ACC112 (cell line): Measurements from ENCODE around the gene RIPOR2.

Source experiments
- H2AFZ ChIP-seq: fragments of 200-600 bp; sonication (generic); one replicate; pipeline ENCODE4 v1.6.0; 2017; ENCODE audit warnings: antibody characterized with exemption, low read length; ENCODE audit not compliant: unreplicated experiment
- H3K27ac ChIP-seq: fragments of 200-600 bp; sonication (generic); 2 replicates; pipeline ENCODE4 v1.5.1; 2014; ENCODE audit warnings: low read depth, mild to moderate bottlenecking, antibody characterized with exemption, low read length, moderate library complexity
- H3K27me3 ChIP-seq: fragments of 200-600 bp; sonication (generic); 2 replicates; pipeline ENCODE4 v1.6.1; 2014; ENCODE audit warnings: mild to moderate bottlenecking, antibody characterized with exemption, low read length, moderate library complexity, mixed read lengths; ENCODE audit not compliant: insufficient read depth
- H3K36me3 ChIP-seq: fragments of 200-600 bp; sonication (generic); 2 replicates; pipeline ENCODE4 v1.6.1; 2016; ENCODE audit warnings: mild to moderate bottlenecking, antibody characterized with exemption, low read length, moderate library complexity, mixed read lengths; ENCODE audit not compliant: insufficient read depth
- H3K4me1 ChIP-seq: fragments of 200-600 bp; sonication (generic); one replicate; pipeline ENCODE4 v1.6.1; 2016; ENCODE audit warnings: low read length, mixed read lengths; ENCODE audit not compliant: insufficient read depth, unreplicated experiment, control insufficient read depth
- H3K4me3 ChIP-seq: fragments of 200-600 bp; sonication (generic); 2 replicates; pipeline ENCODE4 v1.5.1; 2014; ENCODE audit warnings: mild to moderate bottlenecking, low read depth, low read length
- H3K79me2 ChIP-seq: fragments of 200-600 bp; sonication (generic); one replicate; pipeline ENCODE4 v1.6.0; 2016; ENCODE audit warnings: low read length; ENCODE audit not compliant: control insufficient read depth, unreplicated experiment, insufficient read depth

The RIPOR2 gene

DNA sequence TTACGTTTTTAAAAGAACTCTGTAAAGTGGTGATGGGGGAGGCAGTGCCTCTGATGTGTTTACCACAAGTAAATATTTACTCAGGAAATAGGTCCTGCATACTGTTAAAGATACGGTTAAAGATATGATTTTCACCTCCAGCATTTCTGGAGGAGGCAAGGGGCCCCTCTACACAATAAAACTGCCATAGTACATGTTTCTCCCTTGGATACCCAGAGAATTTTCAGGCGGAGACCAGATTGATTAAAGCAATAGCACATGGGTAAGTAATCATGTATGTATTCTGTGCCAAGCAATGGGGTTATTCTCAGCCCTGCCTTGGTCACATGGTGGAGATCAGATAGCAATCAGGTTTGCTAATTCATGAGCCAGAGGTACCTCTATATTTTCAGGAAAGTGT, 9.6 kb downstream of the RIPOR2 start:
- Histone ChIP-seq H3K4me3 (no peak overlapping the region), H3K27ac (no peak overlapping the region), H3K36me3 (no peaks in the 10 kb centered on the region), H2AFZ (no peak overlapping the region), H3K4me1 (peaks cover 21% of the 10 kb centered on the region), H3K27me3 (no peaks in the 10 kb centered on the region), H3K79me2 (no peaks in the 10 kb centered on the region)

DNA sequence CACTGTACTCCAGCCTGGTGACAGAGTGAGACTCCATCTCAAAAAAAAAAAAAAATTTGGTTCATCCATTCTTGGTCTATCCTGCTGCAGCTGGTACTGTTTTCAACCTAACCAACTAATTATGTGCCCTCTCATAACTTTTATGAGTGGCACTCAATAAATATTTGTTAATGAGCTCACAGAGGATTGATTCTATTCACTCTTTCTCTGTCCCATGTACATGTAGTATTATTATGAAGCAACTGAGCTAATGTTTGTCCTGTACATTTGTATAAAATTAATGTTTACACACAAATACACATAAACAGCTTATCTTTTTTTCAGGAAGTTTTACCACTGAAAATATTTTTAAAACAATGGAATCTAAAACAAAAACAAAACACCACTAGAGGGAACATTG, 10.1 kb downstream of the RIPOR2 start:
- no peaks in the 10 kb centered on the region for H3K27me3 ChIP-seq
- H3K4me1 ChIP-seq: peaks cover 16% of the 10 kb centered on the region
- no peak overlapping the region for H3K27ac ChIP-seq
- no peaks in the 10 kb centered on the region for H3K79me2 ChIP-seq
- no peaks in the 10 kb centered on the region for H3K36me3 ChIP-seq
- no peak overlapping the region for H2AFZ ChIP-seq
- H3K4me3 ChIP-seq: no peak overlapping the region

DNA sequence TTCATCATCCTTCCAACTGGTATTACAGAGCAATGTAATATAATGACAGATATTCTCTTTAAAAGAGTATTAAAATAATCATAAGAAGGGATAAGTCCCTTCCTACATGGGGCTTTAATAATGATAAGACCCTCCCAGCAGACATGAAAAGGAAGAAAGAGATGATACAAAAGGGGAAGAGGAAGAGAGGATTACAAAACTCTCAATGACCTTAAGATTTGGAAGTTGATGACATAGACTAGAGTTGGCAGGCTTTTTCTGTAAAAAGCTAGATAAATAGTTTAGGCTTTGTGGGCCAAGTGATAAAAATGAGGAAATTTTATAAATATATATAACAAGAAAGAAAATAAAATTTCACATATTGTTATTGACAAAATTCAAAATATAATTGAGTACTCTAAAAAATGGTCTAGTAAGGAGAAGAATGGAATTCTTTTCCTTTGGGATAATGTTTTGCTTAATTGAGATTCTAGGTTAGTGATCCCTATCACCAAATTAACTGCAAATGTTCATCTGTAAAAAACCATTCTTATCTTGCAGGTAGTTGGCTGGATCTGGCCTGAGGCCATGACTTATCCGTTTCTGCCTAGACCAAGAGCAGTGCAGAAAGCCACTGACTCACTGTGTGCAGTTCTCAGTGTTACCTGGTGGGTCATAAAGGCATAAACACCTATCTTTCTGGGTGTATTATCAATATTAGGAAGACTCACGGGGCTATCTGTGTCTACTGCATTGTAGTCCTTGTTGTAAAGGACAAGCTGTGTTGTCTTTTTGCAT, 11.0 kb downstream of the RIPOR2 start:
- Histone ChIP-seq H3K4me3 (no peak overlapping the region), H2AFZ (no peak overlapping the region), H3K4me1 (peaks cover 7% of the 10 kb centered on the region), H3K36me3 (no peaks in the 10 kb centered on the region), H3K27me3 (no peaks in the 10 kb centered on the region), H3K27ac (no peak overlapping the region), H3K79me2 (no peaks in the 10 kb centered on the region)

DNA sequence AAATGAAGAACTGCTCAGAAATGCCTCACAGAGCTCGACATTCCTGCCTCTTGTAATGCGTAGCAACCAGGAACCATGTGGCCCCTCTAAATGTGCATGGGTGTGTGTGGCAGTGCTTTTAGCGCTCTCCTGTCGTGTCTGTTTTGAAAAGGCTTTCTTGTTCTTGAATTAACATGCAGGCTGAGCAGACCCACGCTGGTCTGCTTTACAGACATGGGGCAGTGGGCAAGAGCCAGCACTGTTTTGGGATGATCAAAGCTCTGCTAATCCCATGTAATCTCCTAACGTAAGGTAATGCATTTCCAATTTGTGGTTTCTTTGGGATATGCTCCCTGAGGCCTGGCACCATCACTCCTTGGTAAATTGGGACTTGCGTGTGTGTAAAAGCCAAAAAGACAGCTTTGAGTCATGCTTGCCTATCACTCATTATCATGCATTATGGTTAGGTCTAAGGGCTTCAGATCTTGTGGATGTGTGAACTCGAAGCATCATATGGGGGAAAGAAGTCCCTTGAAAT, 11.8 kb downstream of the RIPOR2 start:
- H3K36me3 ChIP-seq: no peaks in the 10 kb centered on the region
- H3K27ac ChIP-seq: no peak overlapping the region
- H3K27me3 ChIP-seq: no peaks in the 10 kb centered on the region
- no peak overlapping the region for H2AFZ ChIP-seq
- H3K4me1 ChIP-seq: no peaks in the 10 kb centered on the region
- no peak overlapping the region for H3K4me3 ChIP-seq
- H3K79me2 ChIP-seq: no peaks in the 10 kb centered on the region

GRCh38 chr6:24922814-24923213, 12.9 kb downstream of the RIPOR2 start:
- Histone ChIP-seq H3K27ac (no peak overlapping the region), H3K4me1 (no peaks in the 10 kb centered on the region)

DNA sequence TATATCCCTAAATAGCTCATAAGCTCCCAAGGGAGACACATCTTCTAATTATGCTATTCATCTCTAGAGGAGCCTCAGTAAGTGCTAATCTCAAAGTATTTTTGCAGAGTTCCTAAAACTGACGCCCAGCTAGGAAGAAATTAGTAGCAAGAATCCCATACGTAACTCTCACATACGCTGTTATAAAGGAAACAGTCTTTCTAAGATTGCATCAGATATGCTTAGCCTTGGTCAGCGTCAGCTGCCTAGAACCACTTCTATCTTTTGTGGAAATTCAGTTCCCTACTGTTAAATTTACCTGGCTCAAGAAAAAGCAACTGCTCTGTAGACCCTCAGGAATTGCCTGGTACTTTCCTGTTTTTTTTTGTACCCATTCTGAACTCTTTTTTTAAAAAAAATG, 13.6 kb downstream of the RIPOR2 start:
- no peaks in the 10 kb centered on the region for H3K36me3 ChIP-seq
- H3K79me2 ChIP-seq: no peaks in the 10 kb centered on the region
- H3K27ac ChIP-seq: no peak overlapping the region
- no peak overlapping the region for H3K4me3 ChIP-seq
- H3K4me1 ChIP-seq: no peaks in the 10 kb centered on the region
- H3K27me3 ChIP-seq: no peaks in the 10 kb centered on the region
- H2AFZ ChIP-seq: no peak overlapping the region

More at GRCh38 chr6:24922814-24923213, 12.9 kb downstream of the RIPOR2 start:
- no peaks in the 10 kb centered on the region for H3K79me2 ChIP-seq
- no peak overlapping the region for H2AFZ ChIP-seq
- no peaks in the 10 kb centered on the region for H3K27me3 ChIP-seq
- no peaks in the 10 kb centered on the region for H3K36me3 ChIP-seq
- H3K4me3 ChIP-seq: no peak overlapping the region

GRCh38 chr6:24920136-24920535, 15.6 kb downstream of the RIPOR2 start:
- Histone ChIP-seq H3K27ac (no peak overlapping the region), H3K4me1 (no peaks in the 10 kb centered on the region), H3K36me3 (no peaks in the 10 kb centered on the region), H3K4me3 (no peak overlapping the region), H3K79me2 (no peaks in the 10 kb centered on the region), H2AFZ (no peak overlapping the region), H3K27me3 (no peaks in the 10 kb centered on the region)

DNA sequence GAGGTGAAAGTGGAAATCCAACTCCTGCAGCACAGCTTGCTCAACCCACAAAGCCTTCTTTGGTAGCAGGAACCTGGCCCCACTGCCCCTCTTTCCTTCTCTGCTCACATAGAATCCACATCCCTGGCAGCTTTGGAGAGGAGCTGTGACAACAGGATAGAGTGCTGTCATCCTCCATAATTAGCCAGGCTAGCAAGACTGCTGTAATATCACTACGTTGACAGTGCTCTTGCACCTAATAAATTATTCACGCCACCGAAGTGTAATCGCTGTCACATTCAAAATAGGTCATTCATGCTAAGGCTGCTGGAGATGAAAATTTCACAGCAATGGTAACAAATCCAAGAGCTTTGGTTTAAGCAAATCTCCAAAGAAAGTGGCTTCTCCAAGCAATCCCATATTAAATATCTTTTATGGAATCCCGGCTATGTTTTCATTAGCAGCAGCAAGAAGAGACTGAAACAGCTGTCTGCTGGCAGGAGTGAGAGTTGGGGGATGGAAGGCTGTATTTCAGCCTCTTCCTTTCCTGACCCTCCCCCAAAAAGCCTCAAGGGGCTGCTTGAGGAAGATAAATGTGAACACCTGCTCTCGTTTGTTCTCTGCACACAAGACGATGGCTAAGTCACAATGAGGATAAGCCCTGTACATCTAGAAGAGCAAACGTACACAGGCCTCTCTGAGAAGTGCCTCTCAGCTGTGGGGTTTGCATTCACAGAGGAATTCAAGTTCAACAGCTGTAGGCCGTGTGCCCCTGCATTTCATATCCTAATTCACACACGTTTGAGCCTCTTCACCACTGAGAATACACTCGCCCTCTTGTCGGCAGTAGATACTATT, 16.5 kb downstream of the RIPOR2 start:
- Histone ChIP-seq H3K27ac (no peak overlapping the region), H3K36me3 (no peaks in the 10 kb centered on the region), H3K4me3 (no peak overlapping the region), H3K4me1 (no peaks in the 10 kb centered on the region), H3K79me2 (no peaks in the 10 kb centered on the region), H2AFZ (no peak overlapping the region), H3K27me3 (0 out of 2 replicates have a peak, but pooled peaks cover 4% of the 10 kb centered on the region)

GRCh38 chr6:24918641-24919055, 17.1 kb downstream of the RIPOR2 start:
- Histone ChIP-seq H3K36me3 (no peaks in the 10 kb centered on the region), H3K27ac (no peak overlapping the region), H3K4me3 (no peak overlapping the region), H2AFZ (no peak overlapping the region), H3K27me3 (0 out of 2 replicates have a peak, but pooled peaks cover 4% of the 10 kb centered on the region), H3K79me2 (no peaks in the 10 kb centered on the region), H3K4me1 (no peaks in the 10 kb centered on the region)

- no peak overlapping the region for H3K27ac ChIP-seq
- H2AFZ ChIP-seq: no peak overlapping the region
- no peaks in the 10 kb centered on the region for H3K36me3 ChIP-seq
- H3K4me3 ChIP-seq: no peak overlapping the region
- peaks cover 24% of the 10 kb centered on the region for H3K27me3 ChIP-seq
- peaks cover 1% of the 10 kb centered on the region for H3K4me1 ChIP-seq
- H3K79me2 ChIP-seq: no peaks in the 10 kb centered on the region
Observed at GRCh38 chr6:24916496-24916895, 19.3 kb downstream of the RIPOR2 start.
